H9 (cell line): ENCODE results near the gene EFCC1. TPM values are rescaled to one million over a fixed set of nuclear protein-coding genes. Genes with fewer than 3 reads are reported as not detected.

Source experiments
- DNase-seq: peaks from one replicate; pipeline ENCODE4 v3.0.0-alpha.2; 2017
- H2AFZ ChIP-seq: one replicate; pipeline ENCODE4 v1.6.1; 2013; ENCODE audit warnings: mild to moderate bottlenecking, low read length, control low read depth, moderate library complexity
- H2AK5ac ChIP-seq: 2 replicates; pipeline ENCODE4 v1.6.1; 2013; ENCODE audit warnings: low read length, control low read depth, mixed read lengths; ENCODE audit not compliant: insufficient read length
- H2BK120ac ChIP-seq: one replicate; pipeline ENCODE4 v1.6.1; 2013; ENCODE audit warnings: low read depth, mild to moderate bottlenecking, low read length, control low read depth, inconsistent platforms; ENCODE audit not compliant: poor library complexity, severe bottlenecking
- H2BK12ac ChIP-seq: 2 replicates; pipeline ENCODE4 v1.6.1; 2013; ENCODE audit warnings: low read length, control low read depth, mixed read lengths, low read depth; ENCODE audit not compliant: insufficient read length
- H2BK15ac ChIP-seq: 2 replicates; pipeline ENCODE4 v1.6.1; 2013; ENCODE audit warnings: low read depth, low read length, control low read depth
- H2BK20ac ChIP-seq: one replicate; pipeline ENCODE4 v1.6.1; 2013; ENCODE audit warnings: low read depth, mild to moderate bottlenecking, low read length, control low read depth, inconsistent platforms; ENCODE audit not compliant: poor library complexity, severe bottlenecking
- H2BK5ac ChIP-seq: 2 replicates; pipeline ENCODE4 v1.6.1; 2013; ENCODE audit warnings: low read length, control low read depth, mixed read lengths; ENCODE audit not compliant: insufficient read length
- H3K14ac ChIP-seq: 2 replicates; pipeline ENCODE4 v1.6.1; 2013; ENCODE audit warnings: low read length, control low read depth; ENCODE audit not compliant: insufficient read depth
- H3K18ac ChIP-seq: 2 replicates; pipeline ENCODE4 v1.6.1; 2013; ENCODE audit warnings: low read depth, mild to moderate bottlenecking, mixed read lengths, low read length, control low read depth; ENCODE audit not compliant: insufficient read length
- H3K23ac ChIP-seq: 2 replicates; pipeline ENCODE4 v1.6.1; 2013; ENCODE audit warnings: low read length, control low read depth, mixed read lengths, low read depth; ENCODE audit not compliant: insufficient read length
- H3K23me2 ChIP-seq: 2 replicates; pipeline ENCODE4 v1.6.1; 2013; ENCODE audit warnings: low read depth, mild to moderate bottlenecking, mixed read lengths, low read length, control low read depth; ENCODE audit not compliant: insufficient read length, poor library complexity, severe bottlenecking
- H3K27ac ChIP-seq: 2 replicates; pipeline ENCODE4 v1.5.1; 2013; ENCODE audit warnings: low read length, control low read depth, mixed read lengths, low read depth; ENCODE audit not compliant: insufficient read length
- H3K27me3 ChIP-seq: 2 replicates; pipeline ENCODE4 v1.6.1; 2013; ENCODE audit warnings: low read length, control low read depth, inconsistent platforms; ENCODE audit not compliant: insufficient read depth
- H3K4ac ChIP-seq: 2 replicates; pipeline ENCODE4 v1.6.1; 2013; ENCODE audit warnings: low read depth, mild to moderate bottlenecking, control low read depth, inconsistent platforms, low read length, moderate library complexity
- H3K4me1 ChIP-seq: 2 replicates; pipeline ENCODE4 v1.6.1; 2013; ENCODE audit warnings: low read length, control low read depth, inconsistent platforms; ENCODE audit not compliant: insufficient read depth
- H3K4me2 ChIP-seq: 2 replicates; pipeline ENCODE4 v1.6.1; 2013; ENCODE audit warnings: low read length, control low read depth, mixed read lengths; ENCODE audit not compliant: insufficient read length, insufficient read depth
- H3K56ac ChIP-seq: 2 replicates; pipeline ENCODE4 v1.6.1; 2013; ENCODE audit warnings: low read depth, mild to moderate bottlenecking, mixed read lengths, low read length, control low read depth; ENCODE audit not compliant: insufficient read length
- H3K79me1 ChIP-seq: 2 replicates; pipeline ENCODE4 v1.6.1; 2013; ENCODE audit warnings: low read depth, mild to moderate bottlenecking, moderate library complexity, low read length, control low read depth, inconsistent platforms; ENCODE audit not compliant: insufficient read depth, poor library complexity, severe bottlenecking
- H3K79me2 ChIP-seq: 2 replicates; pipeline ENCODE4 v1.6.1; 2013; ENCODE audit warnings: low read length, control low read depth, inconsistent platforms; ENCODE audit not compliant: insufficient read depth
- H3K9ac ChIP-seq: 2 replicates; pipeline ENCODE4 v1.6.1; 2013; ENCODE audit warnings: low read length, control low read depth, mixed read lengths; ENCODE audit not compliant: insufficient read length; ENCODE audit errors: extremely low read depth
- H3K9me3 ChIP-seq: one replicate; pipeline ENCODE4 v1.6.1; 2013; ENCODE audit warnings: low read depth, low read length, inconsistent platforms; ENCODE audit not compliant: control insufficient read depth
- H3T11ph ChIP-seq: one replicate; pipeline ENCODE4 v1.6.1; 2013; ENCODE audit warnings: mild to moderate bottlenecking, low read length, control low read depth, inconsistent platforms
- H4K20me1 ChIP-seq: one replicate; pipeline ENCODE4 v1.6.1; 2013; ENCODE audit not compliant: control insufficient read depth, insufficient read length, insufficient read depth
- H4K5ac ChIP-seq: 2 replicates; pipeline ENCODE4 v1.6.1; 2013; ENCODE audit warnings: low read depth, mild to moderate bottlenecking, mixed read lengths, low read length, control low read depth; ENCODE audit not compliant: insufficient read length
- H4K8ac ChIP-seq: replicated peaks from 2 replicates; pipeline ENCODE4 v1.6.1; 2013; ENCODE audit warnings: low read length, control low read depth, mixed read lengths, low read depth; ENCODE audit not compliant: insufficient read length
- H4K91ac ChIP-seq: 2 replicates; pipeline ENCODE4 v1.6.1; 2013; ENCODE audit warnings: low read depth, mild to moderate bottlenecking, moderate library complexity, mixed read lengths, low read length, control low read depth; ENCODE audit not compliant: insufficient read length
- H3K27ac Mint-ChIP-seq, 3 experiments: 2 replicates in 2 of 3; 3 replicates in 1 of 3; pipeline ENCODE4 v1.8.0; 2020 to 2021; ENCODE audit warnings: mixed read lengths in 3 of 3, mild to moderate bottlenecking in 1 of 3, moderate library complexity in 1 of 3
- H3K27me3 Mint-ChIP-seq: 2 replicates; pipeline ENCODE4 v1.8.0; 2021; ENCODE audit warnings: low read depth, mild to moderate bottlenecking, moderate library complexity, mixed read lengths
- H3K36me3 Mint-ChIP-seq, 3 experiments: 2 replicates in 2 of 3; 3 replicates in 1 of 3; pipeline ENCODE4 v1.8.0; 2020 to 2021; ENCODE audit warnings: low read depth in 3 of 3, mixed read lengths in 3 of 3; ENCODE audit not compliant: insufficient read depth in 1 of 3
- H3K4me1 Mint-ChIP-seq, 2 experiments: 2 replicates each; pipeline ENCODE4 v1.8.0; 2020; ENCODE audit warnings: mixed read lengths in 2 of 2
- H3K4me3 Mint-ChIP-seq, 2 experiments: 2 replicates in 1 of 2; 3 replicates in 1 of 2; pipeline ENCODE4 v1.8.0; 2020 to 2021; ENCODE audit warnings: mild to moderate bottlenecking in 2 of 2, mixed read lengths in 2 of 2, moderate library complexity in 1 of 2
- H3K9me3 Mint-ChIP-seq, 2 experiments: 2 replicates in 1 of 2; 3 replicates in 1 of 2; pipeline ENCODE4 v1.8.0; 2020; ENCODE audit warnings: mild to moderate bottlenecking in 2 of 2, mixed read lengths in 2 of 2, moderate library complexity in 1 of 2
- CTCF ChIP-seq: fragments of 200-600 bp; sonication (generic); conservative IDR thresholded peaks from 3 replicates; pipeline ENCODE4 v1.8.0; 2021; ENCODE audit warnings: antibody characterized with exemption, mild to moderate bottlenecking
- WGBS: extraction: QIAGEN DNeasy Blood & Tissue Kit; methylation state at CpG from one replicate; pipeline ENCODE4 v1.1.7; 2013; ENCODE audit warnings: missing lambda C conversion rate, low lambda C conversion rate, mixed read lengths; ENCODE audit not compliant: insufficient read length; ENCODE audit errors: extremely low coverage; 5-methylcytosine and 5-hydroxymethylcytosine counted together
- total RNA-seq: library from RNA; stranded (reverse); gene quantifications from 2 replicates; pipeline ENCODE4 v1.2.1, GENCODE V29; 2021

The EFCC1 gene
- total RNA-seq, 1 experiment from 2014 or later = 0.09 TPM

GRCh38 chr3:128991355-128991895, 9.7 kb upstream of the EFCC1 start:
- Histone ChIP-seq H2BK20ac (no peak overlapping the region), H3K9me3 (no peaks in the 10 kb centered on the region), H3K4me2 (no peak overlapping the region), H3K27ac (no peak overlapping the region), H3K23me2 (peaks cover 9% of the 10 kb centered on the region), H3K14ac (no peak overlapping the region), H2BK120ac (no peak overlapping the region), H4K20me1 (no peaks in the 10 kb centered on the region), H2BK5ac (no peak overlapping the region), H3K4me1 (no peaks in the 10 kb centered on the region; the same call in 1 of the 2 replicates), H3K79me1 (no peaks in the 10 kb centered on the region), H4K91ac (no peak overlapping the region), H2AK5ac (no peak overlapping the region), H3K27me3 (peaks cover 4% of the 10 kb centered on the region; the same call in 1 of the 2 replicates), H3T11ph (no peak overlapping the region), H3K56ac (no peak overlapping the region), H3K4ac (no peak overlapping the region), H3K9ac (no peak overlapping the region), H2BK15ac (no peak overlapping the region), H3K18ac (no peak overlapping the region), H2BK12ac (no peak overlapping the region), H4K5ac (no peak overlapping the region), H3K23ac (no peak overlapping the region), H4K8ac (no peak overlapping the region), H2AFZ (no peak overlapping the region), H3K79me2 (no peaks in the 10 kb centered on the region)
- no peak for DNase-seq
- Mint-ChIP-seq H3K27ac (no peak overlapping the region), H3K9me3 (no peaks in the 10 kb centered on the region), H3K36me3 (no peaks in the 10 kb centered on the region; a peak in 1 of 7 replicates), H3K27me3 (peaks cover 46% of the 10 kb centered on the region), H3K4me3 (no peak overlapping the region), H3K4me1 (peaks cover 14 to 17% of the 10 kb centered on the region in 2 experiments)
- no peak for TF ChIP-seq CTCF
- WGBS = no CpG with 5 or more reads among the region's 18 CpGs
